Transverse colon (tissue), 4 donors: ENCODE results near the gene NPC1. TPM values are rescaled to one million over a fixed set of nuclear protein-coding genes. Genes with fewer than 3 reads are reported as not detected.

Experiments used
- DNase-seq: peaks from one replicate; pipeline ENCODE4 v3.0.0-alpha.2; 2019
- H3K27ac ChIP-seq, 4 donors: fragments of 200-600 bp; sonication (generic); 2 replicates each; pipeline ENCODE4 v1.5.1; 2016 to 2018; ENCODE audit warnings: inconsistent platforms in 4 of 4
- H3K27me3 ChIP-seq: fragments of 200-600 bp; sonication (generic); 2 replicates; pipeline ENCODE4 v1.5.1; 2017; ENCODE audit warnings: inconsistent platforms
- H3K36me3 ChIP-seq, 4 donors: fragments of 200-600 bp; sonication (generic); 2 replicates each; pipeline ENCODE4 v1.5.1; 2017 to 2019; ENCODE audit warnings: inconsistent platforms in 4 of 4
- H3K4me1 ChIP-seq, 4 donors: fragments of 200-600 bp; sonication (generic); 2 replicates each; pipeline ENCODE4 v1.5.1; 2017 to 2020; ENCODE audit warnings: inconsistent platforms in 4 of 4
- H3K4me3 ChIP-seq, 4 donors: fragments of 200-600 bp; sonication (generic); 1 replicate in 1 of 4; 2 replicates in 3 of 4; pipeline versions ENCODE4 v1.5.1 to v1.6.1; 2017 to 2019; ENCODE audit warnings: inconsistent platforms in 4 of 4
- H3K9me3 ChIP-seq, 2 donors: fragments of 200-600 bp; sonication (generic); 2 replicates each; pipeline ENCODE4 v1.5.1; 2017 to 2019; ENCODE audit warnings: inconsistent platforms in 2 of 2
- EP300 ChIP-seq: sonication (generic); formaldehyde crosslinking; IDR thresholded peaks from one replicate; pipeline ENCODE4 v1.6.1; 2017; ENCODE audit warnings: antibody characterized with exemption, low read depth
- POLR2A ChIP-seq: fragments of 450-650 bp; IDR thresholded peaks from one replicate; pipeline ENCODE4 v1.6.1; 2016; ENCODE audit warnings: antibody characterized with exemption, mild to moderate bottlenecking, moderate library complexity
- POLR2AphosphoS5 ChIP-seq, 3 donors: sonication (generic); formaldehyde crosslinking; IDR thresholded peaks; one replicate each; pipeline ENCODE4 v1.6.1; 2016; ENCODE audit warnings: antibody characterized with exemption in 3 of 3
- WGBS, 2 donors: methylation state at CpG; one replicate each; pipeline ENCODE4 v1.1.5; 2018; ENCODE audit warnings: low coverage in 1 of 2; 5-methylcytosine and 5-hydroxymethylcytosine counted together
- in situ Hi-C, 4 donors: fragments of 200-750 bp; cut with MboI; loops; one replicate each; pipeline versions ENCODE4 v1.15.0 to v1.15.1; 2017; ENCODE audit warnings: low sequenced_read_pairs in 3 of 4, low pct_ligation_motif_present in 1 of 4, low pct_unique_long_range_greater_than_20kb in 1 of 4
- intact Hi-C: fragments of 100-400 bp; cut with DNase I; formaldehyde crosslinking; loops from one replicate; pipeline ENCODE4 v1.15.1; 2023; ENCODE audit warnings: low total_unique reads
- total RNA-seq, 4 donors: library from RNA; depleted of rRNA; stranded (reverse); fragments of >200 nt; gene quantifications; one replicate each; pipeline ENCODE4 v1.1.0, GENCODE V29; 2016
- TF ChIP-seq, protein P1 (sequence below), 5 experiments: fragments of 200-600 bp in 3 of 5; fragments of 450-650 bp in 2 of 5; sonication (generic) in 3 of 5; IDR thresholded peaks; 1 replicate in 2 of 5; 2 replicates in 3 of 5; pipeline ENCODE4 v1.5.1; 2016 to 2017; ENCODE audit warnings: antibody characterized with exemption in 5 of 5, inconsistent platforms in 3 of 5, mild to moderate bottlenecking in 2 of 5, moderate library complexity in 1 of 5

Gene NPC1
- total RNA-seq, 4 donors from 2014 or later, result 33.6 to 96.1 (median 49.7) TPM

DNA sequence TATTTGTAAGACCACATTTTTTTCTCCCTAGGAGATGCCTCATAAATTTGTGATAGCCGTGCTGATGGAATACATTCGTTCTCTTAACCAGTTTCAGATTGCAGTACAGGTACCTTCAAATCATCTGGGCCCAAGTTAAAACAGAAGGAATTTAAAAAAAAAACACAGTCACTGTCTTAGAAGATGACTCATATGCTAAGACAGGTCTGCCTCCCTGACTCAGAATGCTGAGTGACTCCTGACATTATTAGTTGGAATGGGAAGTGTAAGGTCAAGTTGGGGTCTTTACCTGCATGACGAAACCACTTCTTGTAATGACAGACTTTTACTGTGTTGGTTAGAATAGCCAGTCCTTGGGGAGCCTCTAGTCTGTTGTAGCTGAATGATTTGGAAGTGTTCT, 56.7 kb downstream of the NPC1 start:
- Histone ChIP-seq H3K27ac (no peak overlapping the region), H3K27me3 (no peaks in the 10 kb centered on the region), H3K4me1 (no peaks in the 10 kb centered on the region), H3K9me3 (no peaks in the 10 kb centered on the region), H3K36me3 (peaks cover 0 to 79% (median 34%) of the 10 kb centered on the region in 4 donors), H3K4me3 (no peak overlapping the region)
- 79 to 84% methylated on average over 3 of the region's 3 CpGs for WGBS, 2 donors
- in situ Hi-C loops, result loop anchor here in 1 of 4 donors (10.0 kb wide), 1 partner anchor 55 kb away; the partner anchor contains the start of gene NPC1
- intact Hi-C loops, result no loop called here
- TF ChIP-seq, protein P1, sequence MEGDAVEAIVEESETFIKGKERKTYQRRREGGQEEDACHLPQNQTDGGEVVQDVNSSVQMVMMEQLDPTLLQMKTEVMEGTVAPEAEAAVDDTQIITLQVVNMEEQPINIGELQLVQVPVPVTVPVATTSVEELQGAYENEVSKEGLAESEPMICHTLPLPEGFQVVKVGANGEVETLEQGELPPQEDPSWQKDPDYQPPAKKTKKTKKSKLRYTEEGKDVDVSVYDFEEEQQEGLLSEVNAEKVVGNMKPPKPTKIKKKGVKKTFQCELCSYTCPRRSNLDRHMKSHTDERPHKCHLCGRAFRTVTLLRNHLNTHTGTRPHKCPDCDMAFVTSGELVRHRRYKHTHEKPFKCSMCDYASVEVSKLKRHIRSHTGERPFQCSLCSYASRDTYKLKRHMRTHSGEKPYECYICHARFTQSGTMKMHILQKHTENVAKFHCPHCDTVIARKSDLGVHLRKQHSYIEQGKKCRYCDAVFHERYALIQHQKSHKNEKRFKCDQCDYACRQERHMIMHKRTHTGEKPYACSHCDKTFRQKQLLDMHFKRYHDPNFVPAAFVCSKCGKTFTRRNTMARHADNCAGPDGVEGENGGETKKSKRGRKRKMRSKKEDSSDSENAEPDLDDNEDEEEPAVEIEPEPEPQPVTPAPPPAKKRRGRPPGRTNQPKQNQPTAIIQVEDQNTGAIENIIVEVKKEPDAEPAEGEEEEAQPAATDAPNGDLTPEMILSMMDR (IDR thresholded peaks at IDR 0.05), result no peak
- no peak for TF ChIP-seq EP300
- TF ChIP-seq POLR2A, result no peak
- TF ChIP-seq POLR2AphosphoS5 (IDR thresholded peaks at IDR 0.05), result no peak
- no peak for DNase-seq

DNA sequence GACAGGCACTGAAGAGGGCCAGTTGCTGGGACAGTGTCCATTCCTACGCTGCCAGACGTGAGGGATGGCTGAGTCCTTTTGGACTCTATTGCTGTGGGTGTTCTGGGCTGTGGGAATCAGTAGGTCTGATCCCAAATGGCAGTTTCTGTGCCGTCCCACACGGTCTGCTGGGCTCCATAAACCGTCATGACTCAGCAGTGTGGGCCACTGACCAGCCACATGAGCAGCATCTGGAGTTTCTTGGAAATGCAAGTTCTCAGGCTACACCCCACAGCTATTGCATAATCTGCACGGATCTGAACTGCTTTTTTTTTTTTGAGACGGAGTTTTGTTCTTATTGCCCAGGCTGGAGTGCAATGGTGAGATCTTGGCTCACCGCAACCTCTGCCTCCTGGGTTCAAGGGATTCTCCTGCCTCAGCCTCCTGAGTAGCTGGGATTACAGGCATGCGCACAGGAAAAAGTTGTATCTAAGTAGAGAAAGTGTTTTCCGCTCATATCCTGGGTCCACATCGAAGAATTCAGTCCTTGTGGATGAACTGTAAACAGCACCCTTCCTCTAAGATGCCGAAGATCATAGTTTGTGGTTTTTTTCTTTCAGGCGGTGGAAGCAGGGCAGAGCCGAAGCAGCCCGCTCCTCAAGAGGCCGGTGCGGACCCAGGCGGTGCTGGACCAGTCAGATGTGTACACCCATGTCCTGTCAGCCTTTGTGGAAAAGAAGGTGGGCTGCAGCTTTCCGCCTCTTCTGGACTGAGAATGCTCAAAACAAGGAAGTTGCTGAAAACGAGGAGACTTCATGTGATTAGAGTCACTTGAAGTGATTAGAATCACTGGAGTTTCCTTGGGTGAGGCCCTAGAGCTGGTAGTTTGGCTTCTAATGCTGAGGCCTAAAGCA, 57.5 kb downstream of the NPC1 start:
- H3K4me1 ChIP-seq, result no peaks in the 10 kb centered on the region
- H3K27ac ChIP-seq, result no peak overlapping the region
- in situ Hi-C loops (loop anchor here in 1 of 4 donors (10.0 kb wide), 1 partner anchor 56 kb away; the partner anchor contains the start of gene NPC1), intact Hi-C loops (no loop called here)
- H3K4me3 ChIP-seq, result no peak overlapping the region
- H3K9me3 ChIP-seq, result no peaks in the 10 kb centered on the region
- DNase-seq, result peak; percentile 21
- H3K36me3 ChIP-seq, result peaks cover 0 to 78% (median 30%) of the 10 kb centered on the region in 4 donors
- TF ChIP-seq POLR2AphosphoS5 (IDR thresholded peaks at IDR 0.05), result no peak
- 86% methylated on average over 20 of the region's 20 CpGs; no CpG with 5 or more reads in 1 of the 2 donors for WGBS, 2 donors
- H3K27me3 ChIP-seq, result no peaks in the 10 kb centered on the region

DNA sequence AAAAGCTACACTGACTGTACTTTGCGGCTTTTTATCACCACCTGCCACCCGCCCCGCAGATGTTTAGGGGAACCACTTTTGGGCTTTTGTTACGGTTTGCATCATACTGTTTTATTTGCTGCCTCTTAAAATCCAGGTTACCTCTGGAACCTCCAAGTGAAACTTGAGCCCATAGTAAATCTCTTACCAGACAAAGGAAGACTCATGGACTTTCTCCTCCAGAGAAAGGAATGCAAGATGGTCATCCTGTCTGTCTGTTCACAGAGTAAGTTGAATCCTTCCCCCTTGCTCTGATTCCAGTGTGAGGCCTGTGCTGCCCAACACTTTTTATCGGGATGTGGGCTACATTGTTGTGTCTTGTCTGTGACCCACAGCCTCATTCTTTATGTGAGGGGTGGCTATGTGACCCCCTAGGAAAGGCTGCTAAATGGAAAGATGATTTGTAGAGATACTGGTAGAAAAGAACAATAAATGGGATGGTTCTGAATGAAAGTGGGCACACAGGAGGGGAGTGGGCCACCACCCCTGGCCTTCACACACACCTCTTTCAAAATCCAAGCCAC, 59.7 kb downstream of the NPC1 start:
- H3K27me3 ChIP-seq, result no peaks in the 10 kb centered on the region
- H3K4me1 ChIP-seq, result no peaks in the 10 kb centered on the region
- H3K36me3 ChIP-seq, result peaks cover 0 to 78% (median 28%) of the 10 kb centered on the region in 4 donors
- in situ Hi-C loops (loop anchor here in 1 of 4 donors (10.0 kb wide), 1 partner anchor 58 kb away; the partner anchor contains the start of gene NPC1), intact Hi-C loops (no loop called here)
- H3K4me3 ChIP-seq, result no peak overlapping the region
- TF ChIP-seq, protein P1 (IDR thresholded peaks at IDR 0.05), result no peak
- TF ChIP-seq POLR2A, result no peak
- no peak for TF ChIP-seq EP300
- TF ChIP-seq POLR2AphosphoS5 (IDR thresholded peaks at IDR 0.05), result no peak
- H3K27ac ChIP-seq, result no peak overlapping the region
- WGBS, 2 donors, result 88 to 91% methylated on average over 1 to 5 of the region's 5 CpGs
- no peak for DNase-seq
- H3K9me3 ChIP-seq, result no peaks in the 10 kb centered on the region

DNA sequence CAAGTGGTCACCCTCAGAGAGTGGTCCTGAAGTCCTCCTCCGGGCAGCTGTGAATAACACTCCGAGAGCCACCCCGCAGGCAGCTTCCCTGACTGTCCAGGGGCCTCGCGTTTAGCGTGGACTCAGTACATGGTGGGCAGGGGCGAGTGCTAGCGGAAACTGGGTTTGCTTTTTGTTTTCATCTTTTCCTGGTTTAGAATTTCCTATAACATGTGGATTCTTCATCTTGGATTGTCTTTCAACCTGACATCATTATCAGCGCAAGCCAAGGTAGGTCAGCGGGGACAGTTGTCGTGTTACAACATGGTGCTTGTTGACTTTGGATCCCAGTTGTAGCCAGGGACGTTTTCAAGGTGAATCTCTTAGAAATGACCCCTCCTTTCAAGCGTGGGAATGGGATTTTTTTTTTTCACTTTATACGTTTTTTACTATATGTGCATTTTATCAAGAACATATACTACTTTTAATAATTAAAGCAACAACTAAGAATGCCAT, 62.0 kb downstream of the NPC1 start:
- 83 to 93% methylated on average over 6 to 14 of the region's 14 CpGs for WGBS, 2 donors
- no peak for TF ChIP-seq POLR2A
- no peak for TF ChIP-seq EP300
- TF ChIP-seq POLR2AphosphoS5 (IDR thresholded peaks at IDR 0.05), result no peak
- TF ChIP-seq, protein P1 (IDR thresholded peaks at IDR 0.05), result no peak
- intact Hi-C loops, result no loop called here
- in situ Hi-C loops, result loop anchor here in 2 of 4 donors (5.0 to 10.0 kb wide), 2 partner anchors 53 to 61 kb away; partner anchors contain the start of gene NPC1 (in 1 of the 2)
- Histone ChIP-seq H3K4me3 (no peak overlapping the region), H3K27ac (no peak overlapping the region), H3K36me3 (peaks cover 0 to 80% (median 26%) of the 10 kb centered on the region in 4 donors), H3K27me3 (no peaks in the 10 kb centered on the region), H3K4me1 (no peaks in the 10 kb centered on the region), H3K9me3 (no peaks in the 10 kb centered on the region)
- DNase-seq, result no peak
